ENCODE results near the gene CRIP2.

Gene CRIP2

DNA sequence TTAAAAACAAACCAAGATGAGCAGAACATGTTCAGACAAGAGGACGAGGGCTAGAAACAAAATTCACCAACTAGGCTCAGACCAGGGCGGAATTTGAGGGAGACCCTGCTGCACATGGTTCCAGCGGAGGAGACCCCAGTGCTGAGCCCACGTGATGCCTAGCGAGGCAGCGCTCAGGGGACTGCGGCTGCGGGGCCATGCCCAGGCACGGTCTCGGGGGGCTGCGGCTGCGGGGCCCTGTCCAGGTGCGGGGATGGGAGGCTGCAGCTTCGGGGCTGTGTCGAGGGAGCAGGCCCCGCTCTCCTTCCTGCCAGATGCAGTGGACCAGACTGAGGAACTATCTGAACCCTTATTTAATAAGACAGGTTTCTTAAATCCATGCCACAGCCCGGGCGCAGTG lies 12.7 kb upstream of the CRIP2 start:
- no peak for DNase-seq (ENCODE audit: low read depth)

DNA sequence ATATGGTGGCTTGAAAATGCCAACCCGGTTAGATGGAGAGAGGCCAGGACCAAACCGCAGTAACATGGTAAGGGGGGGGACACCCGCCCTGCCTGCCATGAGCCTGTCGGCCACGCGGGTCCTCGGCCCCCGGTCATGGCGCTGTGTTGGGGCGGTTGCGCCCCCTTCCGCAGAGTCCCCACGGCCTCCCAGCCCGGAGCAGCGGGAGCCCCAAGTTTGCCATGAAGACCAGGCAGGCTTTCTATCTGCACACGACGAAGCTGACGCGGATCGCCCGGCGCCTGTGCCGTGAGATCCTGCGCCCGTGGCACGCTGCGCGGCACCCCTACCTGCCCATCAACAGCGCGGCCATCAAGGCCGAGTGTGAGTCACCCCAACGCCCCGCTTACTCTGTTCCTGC lies 10.1 kb upstream of the CRIP2 start:
- DNase-seq (ENCODE audit: low read depth): no peak

DNA sequence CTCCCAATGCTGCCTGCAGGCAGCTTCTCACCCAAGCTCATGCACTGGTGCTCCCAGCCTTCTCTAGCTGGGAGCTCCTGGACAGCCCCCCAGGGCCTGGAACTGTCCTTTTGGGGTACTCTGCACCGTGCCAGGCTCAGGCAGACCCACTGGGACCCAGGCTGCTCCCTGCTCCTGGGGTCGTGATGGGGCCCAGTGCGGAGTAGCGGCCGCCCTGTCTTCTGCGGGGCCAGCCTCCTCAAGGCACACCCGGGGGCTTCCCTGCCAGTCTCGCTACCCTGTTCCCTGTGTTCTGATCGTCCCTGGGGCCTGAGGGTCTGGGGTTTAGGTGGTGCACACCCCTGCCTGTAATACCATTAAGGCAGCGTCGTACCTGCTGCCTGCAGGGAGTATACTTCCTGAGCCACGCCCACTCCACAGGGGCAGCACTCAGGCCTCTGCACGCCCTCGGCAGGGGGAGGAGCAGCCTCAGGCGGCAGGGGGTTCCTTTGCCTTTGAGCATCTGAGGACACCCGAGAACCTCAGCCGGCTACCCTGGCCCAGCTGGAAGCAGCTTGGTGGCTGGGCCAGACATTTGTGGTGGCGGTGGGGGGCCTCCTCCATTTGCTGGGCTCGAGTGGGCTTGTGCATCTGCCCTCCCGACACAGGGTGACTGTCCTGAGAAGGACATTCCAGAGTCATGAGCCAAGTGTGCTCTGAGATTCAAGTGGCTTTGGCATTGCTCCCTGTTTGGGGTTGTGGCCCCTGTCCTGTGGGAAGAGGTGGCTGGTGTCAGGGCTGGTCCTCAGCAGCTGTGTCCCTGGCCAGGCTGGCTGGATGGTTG lies 9.2 kb upstream of the CRIP2 start:
- DNase-seq (ENCODE audit: low read depth): no peak

DNA sequence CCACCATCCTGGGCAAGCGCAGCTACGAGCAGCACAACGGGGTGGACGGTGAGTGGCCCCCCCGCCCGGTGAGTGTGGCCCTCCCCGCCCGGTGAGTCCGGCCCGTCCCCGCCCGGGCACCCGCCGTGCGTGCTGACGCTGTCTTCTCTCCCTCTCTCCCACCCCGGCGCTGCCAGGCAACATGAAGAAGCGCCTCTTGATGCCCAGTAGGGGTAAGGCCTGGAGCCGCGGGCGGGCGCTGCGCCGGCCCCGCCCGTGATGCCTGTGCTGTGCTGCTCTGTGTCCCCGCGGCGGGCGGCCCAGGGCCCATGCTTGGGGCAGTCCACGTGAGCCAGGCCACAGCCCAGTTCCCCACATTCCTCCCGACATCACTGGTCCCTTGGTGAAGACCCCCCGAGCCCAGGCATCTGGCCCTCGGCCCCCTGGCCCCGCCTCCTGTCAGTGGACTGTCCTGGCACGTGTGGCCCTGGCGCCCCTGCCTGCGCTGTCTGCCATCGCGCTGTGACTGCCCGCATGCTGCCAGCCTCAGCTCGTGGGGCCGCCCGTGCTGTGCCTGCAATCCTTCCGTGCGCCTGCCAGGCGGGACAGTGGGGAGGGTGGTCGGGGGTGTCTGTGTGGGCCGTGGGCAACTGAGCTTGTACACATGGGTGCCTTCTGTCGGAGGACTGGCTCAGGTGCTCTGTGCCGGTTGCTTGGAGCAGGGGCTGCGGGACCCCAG lies 7.9 kb upstream of the CRIP2 start:
- DNase-seq (ENCODE audit: low read depth): no peak

DNA sequence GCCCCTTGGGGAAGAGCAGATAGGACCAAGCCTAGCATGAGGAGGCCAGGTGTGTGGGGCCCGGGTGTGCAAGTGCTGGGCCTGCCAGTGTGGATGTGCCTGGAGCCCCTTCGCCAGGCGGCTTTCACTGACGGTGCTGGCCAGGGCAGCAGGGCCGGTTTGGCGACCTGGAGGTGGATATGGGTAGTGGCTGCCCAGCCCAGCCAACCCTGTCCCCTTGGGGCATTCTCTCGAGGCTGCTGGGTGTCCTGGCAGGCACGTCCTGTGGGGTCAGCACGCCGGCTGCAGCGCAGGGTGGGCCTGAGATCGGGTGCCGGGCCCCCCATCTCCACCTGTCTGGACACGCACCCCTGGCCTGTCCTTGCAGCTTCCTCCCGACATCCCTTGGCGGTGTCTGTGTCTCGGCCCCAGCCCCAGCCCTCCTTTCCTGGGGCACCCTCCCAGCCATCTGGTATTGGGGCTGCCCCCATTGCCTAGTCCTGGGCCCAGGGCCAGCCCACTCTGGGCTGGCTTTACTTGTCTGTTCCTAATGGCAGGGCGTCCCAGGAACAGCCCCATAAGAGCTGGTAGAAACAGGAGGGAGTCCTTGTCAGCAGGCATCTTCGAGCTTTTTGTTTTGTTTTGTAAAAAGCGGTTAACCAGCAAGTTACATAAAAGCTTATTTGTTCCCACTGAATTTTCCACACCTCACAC lies 7.2 kb upstream of the CRIP2 start:
- DNase-seq (ENCODE audit: low read depth): no peak

DNA sequence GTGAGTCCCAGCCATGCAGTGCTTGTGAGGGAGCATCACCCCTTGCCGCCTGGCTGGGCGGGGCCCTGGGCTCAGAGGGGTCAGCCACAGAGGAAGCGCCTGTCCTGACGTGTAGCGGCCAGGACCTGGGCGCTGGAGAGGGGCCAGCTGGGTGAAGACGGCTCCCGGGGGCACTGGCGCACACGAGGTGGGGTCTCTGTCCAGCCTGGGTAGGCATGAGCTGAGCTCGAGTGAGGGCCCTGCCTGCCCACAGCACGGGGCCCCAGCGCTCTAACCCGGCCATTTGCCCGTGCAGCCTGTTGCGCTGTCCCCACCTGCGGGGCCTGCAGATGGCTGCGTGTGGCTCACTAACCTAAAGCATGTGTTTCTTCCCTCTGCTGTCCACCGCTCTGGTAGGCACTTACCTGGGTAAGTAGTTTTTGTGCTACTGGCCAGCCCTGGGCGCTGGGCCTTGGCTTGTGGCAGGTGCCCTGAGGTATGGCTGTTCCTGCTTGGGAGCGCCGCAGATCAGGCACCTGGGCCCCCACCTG lies 6.6 kb upstream of the CRIP2 start:
- no peak for DNase-seq (ENCODE audit: low read depth)

DNA sequence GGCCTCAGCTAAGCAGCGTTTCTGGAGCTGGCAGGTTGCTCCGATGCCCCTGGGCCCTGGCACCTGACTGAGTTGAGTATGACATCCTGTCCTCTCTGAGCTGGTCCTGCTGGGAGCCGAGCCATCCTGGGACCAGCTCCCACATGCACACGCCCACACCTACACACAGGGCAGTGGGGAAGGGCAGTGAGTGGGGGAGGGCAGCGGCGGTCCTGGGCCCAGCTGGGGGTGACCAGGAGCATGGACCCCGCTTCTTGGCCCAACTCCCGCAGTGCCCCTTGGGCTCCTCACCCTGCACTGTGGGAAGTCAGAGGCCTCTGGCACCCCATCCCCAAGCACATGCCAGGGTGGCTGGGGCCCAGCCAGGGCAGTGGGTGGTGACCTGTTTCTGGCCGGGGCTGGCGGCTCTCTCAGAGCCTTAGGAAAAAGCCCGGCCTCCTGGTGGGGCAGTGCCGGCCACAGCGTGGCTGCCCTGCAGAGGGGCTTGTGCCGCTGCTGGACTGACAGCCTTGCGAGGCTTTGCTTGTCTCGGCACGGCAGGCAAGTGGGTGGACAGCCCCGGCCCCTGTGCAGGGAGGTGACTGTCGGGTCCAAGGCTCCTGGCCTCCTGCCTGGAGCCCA lies 5.9 kb upstream of the CRIP2 start:
- DNase-seq (ENCODE audit: low read depth): no peak

DNA sequence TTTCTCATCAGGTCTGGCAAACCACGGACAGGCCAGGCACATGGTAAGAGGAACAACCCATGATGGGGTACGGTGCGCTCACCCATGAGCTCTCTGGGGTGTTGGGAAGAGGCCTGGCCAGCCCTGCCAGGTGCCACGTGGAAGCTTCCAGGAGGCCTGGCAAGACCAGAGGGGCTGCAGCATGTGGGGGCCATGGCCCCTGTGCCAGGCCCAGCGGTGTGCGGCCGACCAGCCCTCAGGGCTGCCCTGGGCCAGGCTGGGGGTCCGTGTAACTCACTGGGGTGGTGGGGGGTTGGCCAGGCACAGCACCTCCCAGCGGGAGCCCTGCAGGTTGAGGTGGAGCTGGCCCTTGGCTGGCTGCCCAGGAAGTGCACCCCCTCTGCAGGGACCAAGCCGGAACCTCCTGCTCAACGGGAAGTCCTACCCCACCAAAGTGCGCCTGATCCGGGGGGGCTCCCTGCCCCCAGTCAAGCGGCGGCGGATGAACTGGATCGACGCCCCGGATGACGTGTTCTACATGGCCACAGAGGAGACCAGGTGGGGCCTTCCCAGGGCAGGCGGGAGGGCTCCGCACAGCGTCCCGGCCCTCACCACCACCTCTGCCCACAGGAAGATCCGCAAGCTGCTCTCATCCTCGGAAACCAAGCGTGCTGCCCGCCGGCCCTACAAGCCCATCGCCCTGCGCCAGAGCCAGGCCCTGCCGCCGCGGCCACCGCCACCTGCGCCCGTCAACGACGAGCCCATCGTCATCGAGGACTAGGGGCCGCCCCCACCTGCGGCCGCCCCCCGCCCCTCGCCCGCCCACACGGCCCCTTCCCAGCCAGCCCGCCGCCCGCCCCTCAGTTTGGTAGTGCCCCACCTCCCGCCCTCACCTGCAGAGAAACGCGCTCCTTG lies 4.9 kb upstream of the CRIP2 start:
- no peak for DNase-seq (ENCODE audit: low read depth)

DNA sequence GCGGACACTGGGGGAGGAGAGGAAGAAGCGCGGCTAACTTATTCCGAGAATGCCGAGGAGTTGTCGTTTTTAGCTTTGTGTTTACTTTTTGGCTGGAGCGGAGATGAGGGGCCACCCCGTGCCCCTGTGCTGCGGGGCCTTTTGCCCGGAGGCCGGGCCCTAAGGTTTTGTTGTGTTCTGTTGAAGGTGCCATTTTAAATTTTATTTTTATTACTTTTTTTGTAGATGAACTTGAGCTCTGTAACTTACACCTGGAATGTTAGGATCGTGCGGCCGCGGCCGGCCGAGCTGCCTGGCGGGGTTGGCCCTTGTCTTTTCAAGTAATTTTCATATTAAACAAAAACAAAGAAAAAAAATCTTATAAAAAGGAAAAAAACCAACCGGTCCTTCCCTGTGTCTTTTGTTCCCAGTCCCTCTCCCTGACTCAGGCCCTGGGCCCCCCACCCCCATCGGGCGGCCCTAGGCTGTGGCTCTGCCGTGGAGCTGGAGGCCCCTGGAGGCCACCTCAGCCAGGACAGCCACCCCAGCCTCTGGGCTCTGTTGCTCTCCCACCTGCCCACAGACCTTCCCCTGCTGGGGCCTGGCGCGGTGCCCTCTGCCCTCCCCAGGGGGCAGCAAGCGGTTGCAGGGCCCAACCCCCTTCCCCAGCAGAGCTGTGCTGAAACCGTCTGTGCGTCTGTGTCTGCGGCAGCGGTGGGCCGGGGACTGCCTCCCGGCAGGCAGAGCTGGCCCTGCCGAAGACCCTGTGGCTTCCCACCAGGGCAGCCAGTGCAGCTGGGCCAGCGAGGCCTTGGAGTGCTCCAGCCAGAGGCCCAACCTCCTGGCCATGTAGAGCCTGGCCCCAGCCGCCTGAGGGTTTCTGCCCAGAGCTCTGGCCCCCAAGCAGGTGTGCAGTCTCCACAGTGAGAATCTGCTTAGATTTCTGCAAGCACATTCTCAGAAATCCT lies 4.0 kb upstream of the CRIP2 start:
- no peak for DNase-seq (ENCODE audit: low read depth)

DNA sequence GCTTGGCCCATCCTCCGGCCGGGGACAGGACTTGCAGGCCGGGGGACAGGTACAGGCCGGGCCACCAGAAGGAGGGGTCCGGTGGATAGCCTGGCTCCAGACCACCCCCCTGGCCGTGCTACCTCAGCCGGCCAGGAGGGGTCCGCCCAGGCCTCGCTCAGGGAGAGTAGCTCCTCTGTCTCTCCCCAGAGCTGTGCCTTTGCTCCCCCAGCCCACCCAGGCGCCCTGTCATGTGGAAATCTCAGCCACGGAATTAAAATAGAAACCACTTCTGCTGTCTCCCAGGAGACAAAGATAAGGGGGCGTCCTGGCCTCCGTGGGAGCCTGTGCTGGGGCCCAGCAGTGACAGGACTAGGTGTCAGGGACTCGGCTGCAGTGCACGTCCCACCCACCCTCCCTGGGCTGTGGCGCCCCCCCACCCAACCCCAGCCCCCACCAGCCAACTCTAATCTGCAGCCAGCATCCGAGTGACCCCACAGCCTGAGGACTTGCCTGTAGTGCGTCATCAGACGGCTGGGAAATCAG lies 3.3 kb upstream of the CRIP2 start:
- no peak for DNase-seq (ENCODE audit: low read depth)

DNA sequence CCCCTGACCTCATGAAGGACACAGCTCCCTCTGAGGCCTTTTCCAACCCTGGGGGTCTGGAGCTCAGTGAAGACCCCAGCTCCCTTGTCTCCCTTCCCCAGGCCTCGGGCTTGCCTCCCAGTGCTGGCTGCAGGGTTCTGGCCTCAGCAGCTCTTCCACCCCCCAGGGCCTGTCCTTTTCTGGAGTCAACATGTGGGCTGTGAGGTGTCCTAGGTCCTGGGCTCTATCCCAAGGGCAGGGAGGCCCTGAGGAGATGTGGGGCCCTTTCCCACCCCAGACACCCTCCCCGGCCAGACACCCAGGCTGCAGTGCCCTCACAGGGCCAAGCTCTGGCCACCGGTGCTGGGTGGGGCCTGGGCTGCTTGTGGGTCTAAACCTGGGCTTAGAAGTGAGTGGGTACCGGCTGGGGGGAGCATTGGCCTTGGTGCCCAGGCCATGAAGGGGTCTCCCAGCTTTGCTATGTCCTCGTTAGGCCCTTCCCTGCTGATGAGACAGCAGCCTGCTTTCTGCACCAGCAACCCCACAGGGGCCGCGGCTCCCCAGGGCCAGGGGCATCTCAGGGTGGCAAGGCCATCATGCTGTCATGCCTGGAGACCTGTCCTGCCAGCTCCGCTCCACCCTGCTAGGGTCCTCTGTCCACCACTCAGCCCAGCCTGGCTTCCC lies 2.7 kb upstream of the CRIP2 start:
- no peak for DNase-seq (ENCODE audit: low read depth)

DNA sequence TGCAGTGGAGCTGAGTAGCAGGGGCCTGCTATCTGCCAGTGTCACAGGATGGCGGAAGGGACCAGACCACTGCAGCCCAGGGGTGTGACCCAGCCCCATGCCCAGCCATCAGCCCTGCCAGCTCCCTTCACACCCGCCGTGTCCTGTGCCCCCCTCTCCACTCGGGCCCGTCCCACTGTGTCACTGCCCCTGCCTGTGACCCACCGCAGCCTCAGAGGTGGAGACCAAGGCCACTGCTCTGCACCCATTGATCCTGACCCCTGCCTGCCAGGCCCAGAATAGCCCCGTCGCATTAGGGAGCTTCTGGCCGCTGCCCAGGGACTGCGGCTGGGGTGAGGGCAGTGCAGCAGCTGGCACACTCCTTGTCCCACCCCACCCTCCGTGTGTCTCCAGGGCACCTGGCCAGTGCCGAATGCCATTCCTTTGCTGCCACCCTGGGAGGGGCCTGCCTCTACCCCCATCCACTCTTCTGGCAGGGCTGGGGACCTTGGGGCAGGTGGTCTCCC lies 2.1 kb upstream of the CRIP2 start:
- no peak for DNase-seq (ENCODE audit: low read depth)

DNA sequence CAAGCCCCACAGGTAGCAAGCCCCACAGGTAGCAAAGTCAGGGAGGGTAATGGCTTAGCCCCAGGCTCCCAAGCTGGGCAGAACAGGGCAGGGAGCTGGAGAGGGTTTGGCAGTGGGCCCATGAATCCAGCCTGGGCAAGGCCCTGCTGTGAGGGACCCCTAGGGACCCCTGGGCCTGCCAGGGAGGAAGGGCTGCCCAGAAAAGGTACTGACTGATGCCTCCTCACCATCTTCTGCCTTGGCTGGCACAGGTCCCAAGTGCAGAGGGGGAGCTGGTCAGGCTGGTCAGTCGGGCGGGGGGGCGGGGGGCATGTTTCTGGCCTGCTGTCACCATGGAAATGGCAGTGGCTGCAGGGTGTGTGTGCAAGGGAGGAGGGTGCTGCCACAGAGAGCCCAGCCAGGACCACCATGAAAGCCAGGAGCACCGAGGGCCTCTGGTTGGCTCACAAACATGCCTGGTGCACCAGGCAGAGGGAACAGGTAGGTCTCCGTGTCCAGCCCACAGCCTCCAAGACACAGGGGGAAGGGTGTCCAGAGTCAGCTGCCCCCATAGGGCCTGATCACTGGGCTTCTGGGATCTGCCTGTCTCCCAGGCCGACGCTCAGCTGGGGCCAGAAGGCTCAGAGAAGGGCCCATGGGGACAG lies 1.5 kb upstream of the CRIP2 start:
- no peak for DNase-seq (ENCODE audit: low read depth)

DNA sequence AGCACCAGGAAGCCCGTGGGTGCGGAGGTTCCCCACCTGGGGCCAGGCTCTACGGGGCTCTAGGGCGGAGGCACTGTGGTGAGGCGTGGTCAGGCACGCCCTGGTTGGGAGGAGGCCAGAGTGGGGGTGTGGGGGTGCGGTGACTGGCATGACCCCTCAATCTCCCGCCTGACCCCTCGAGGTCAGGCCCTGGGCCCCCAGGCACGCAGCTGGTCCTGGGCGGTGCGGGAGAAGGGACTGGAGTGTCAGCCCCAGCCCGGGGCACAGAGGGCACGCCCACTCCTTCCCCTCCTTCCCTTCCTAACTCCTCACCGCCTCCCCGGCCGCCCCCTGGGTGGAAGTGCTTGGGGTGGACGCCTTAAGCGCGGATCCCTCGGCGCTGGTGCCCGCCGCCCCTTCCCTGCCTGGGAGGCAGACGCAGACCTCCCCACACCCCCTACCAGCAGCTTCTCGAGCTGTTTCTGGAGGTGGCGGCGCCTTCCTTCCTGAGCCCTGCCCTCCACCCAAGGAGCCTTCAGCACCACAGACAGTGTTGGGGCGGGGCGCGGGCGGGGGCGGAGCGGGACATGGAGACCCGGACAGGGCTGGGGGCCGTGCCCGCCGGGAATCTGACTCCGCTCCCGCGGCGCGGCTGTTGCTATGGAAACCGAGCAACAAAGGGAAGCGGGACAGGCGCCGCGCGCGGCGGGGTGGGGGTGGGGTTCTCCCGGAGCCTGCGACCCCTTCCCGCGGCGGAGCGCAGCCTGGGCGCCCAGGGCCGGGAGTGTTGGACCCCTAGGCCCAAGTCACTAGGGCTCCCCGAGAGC lies 741 bp upstream of the CRIP2 start:
- DNase-seq (ENCODE audit: low read depth): no peak

DNA sequence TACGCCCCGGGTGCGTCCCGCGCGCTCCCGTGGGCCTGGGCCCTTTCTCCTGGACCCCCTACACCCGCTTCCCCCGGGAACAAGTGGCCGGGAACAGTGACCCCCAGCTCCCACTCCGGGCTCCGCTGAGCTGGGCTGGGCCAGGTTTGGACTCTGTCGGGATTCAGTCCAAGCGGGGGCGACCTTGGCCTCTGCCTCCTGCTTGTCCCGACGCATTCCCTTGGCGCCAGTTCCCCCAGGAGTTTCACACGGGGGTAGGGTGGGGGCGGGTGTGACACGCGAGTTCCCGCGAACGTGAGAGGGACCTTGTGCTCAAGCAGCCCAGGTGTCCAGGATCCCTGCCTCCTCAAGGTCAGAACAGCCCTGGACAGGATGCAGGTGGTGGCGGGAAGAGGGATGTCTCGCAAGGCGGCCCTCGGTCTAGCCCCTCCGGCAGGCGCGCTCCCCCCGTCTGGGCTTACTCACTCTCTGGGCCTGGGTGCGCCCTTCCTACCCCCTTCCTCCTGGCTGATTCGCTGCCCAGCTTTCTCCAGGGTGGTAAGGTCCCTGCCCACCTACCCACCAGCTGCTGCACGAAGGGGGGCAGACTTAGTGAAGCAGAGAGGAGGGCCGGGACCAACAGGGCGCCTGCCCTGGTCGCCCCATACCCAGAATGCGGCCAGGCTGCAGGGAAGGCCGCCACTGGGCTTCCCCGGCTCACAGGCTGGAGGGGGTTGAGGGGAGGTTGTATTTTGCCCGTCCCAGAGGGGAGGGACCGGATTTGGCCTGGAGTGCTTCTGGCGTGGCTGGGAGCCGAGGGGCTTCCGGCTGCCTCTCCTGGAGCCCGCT lies 862 bp downstream of the CRIP2 start:
- DNase-seq (ENCODE audit: low read depth): no peak

DNA sequence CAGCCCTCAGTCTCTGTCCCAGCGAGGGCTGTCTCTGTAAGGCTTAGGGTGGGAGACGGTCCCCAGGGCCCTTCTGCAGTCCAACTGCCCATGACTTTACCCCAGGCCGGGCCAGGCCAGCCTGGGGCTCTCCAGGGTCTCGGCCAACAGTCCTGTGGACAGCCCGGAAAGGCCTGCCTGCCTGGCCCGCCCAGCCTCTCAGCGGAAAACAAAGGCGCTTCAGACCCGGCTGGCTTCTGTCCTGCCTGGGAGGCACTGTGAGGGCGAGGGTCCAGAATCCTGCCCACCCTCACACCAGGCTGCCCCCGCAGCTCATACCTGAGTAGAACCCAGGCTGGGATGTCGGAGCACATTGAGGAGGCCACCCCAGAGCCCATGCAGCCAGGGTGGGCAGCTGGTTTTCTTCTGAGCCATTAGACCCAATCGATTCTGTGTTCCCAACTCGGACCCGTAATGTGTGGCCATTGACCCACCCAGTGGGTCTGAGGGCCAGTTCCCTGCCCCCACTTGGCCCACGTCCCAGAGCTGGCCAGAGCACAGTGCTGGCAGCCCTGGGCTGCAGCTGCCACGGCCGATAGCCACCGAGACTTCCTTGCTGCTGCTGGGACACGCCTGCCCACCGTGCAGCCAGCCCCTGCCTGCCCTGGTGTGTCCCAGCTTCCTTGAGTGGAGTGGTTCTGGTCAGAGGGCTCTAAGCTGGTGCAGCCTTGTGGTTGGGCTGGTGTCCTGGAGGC lies 1.6 kb downstream of the CRIP2 start:
- no peak for DNase-seq (ENCODE audit: low read depth)
